H9 (cell line): Measurements from ENCODE around the gene AKT1. TPM values are rescaled to one million over a fixed set of nuclear protein-coding genes. Genes with fewer than 3 reads are reported as not detected.

Source experiments
- DNase-seq: peaks from one replicate; pipeline ENCODE4 v3.0.0-alpha.2; 2017
- H2AFZ ChIP-seq: one replicate; pipeline ENCODE4 v1.6.1; 2013; ENCODE audit warnings: mild to moderate bottlenecking, low read length, control low read depth, moderate library complexity
- H2AK5ac ChIP-seq: 2 replicates; pipeline ENCODE4 v1.6.1; 2013; ENCODE audit warnings: low read length, control low read depth, mixed read lengths; ENCODE audit not compliant: insufficient read length
- H2BK120ac ChIP-seq: one replicate; pipeline ENCODE4 v1.6.1; 2013; ENCODE audit warnings: low read depth, mild to moderate bottlenecking, low read length, control low read depth, inconsistent platforms; ENCODE audit not compliant: poor library complexity, severe bottlenecking
- H2BK12ac ChIP-seq: 2 replicates; pipeline ENCODE4 v1.6.1; 2013; ENCODE audit warnings: low read length, control low read depth, mixed read lengths, low read depth; ENCODE audit not compliant: insufficient read length
- H2BK15ac ChIP-seq: 2 replicates; pipeline ENCODE4 v1.6.1; 2013; ENCODE audit warnings: low read depth, low read length, control low read depth
- H2BK20ac ChIP-seq: one replicate; pipeline ENCODE4 v1.6.1; 2013; ENCODE audit warnings: low read depth, mild to moderate bottlenecking, low read length, control low read depth, inconsistent platforms; ENCODE audit not compliant: poor library complexity, severe bottlenecking
- H2BK5ac ChIP-seq: 2 replicates; pipeline ENCODE4 v1.6.1; 2013; ENCODE audit warnings: low read length, control low read depth, mixed read lengths; ENCODE audit not compliant: insufficient read length
- H3K14ac ChIP-seq: 2 replicates; pipeline ENCODE4 v1.6.1; 2013; ENCODE audit warnings: low read length, control low read depth; ENCODE audit not compliant: insufficient read depth
- H3K18ac ChIP-seq: 2 replicates; pipeline ENCODE4 v1.6.1; 2013; ENCODE audit warnings: low read depth, mild to moderate bottlenecking, mixed read lengths, low read length, control low read depth; ENCODE audit not compliant: insufficient read length
- H3K23ac ChIP-seq: 2 replicates; pipeline ENCODE4 v1.6.1; 2013; ENCODE audit warnings: low read length, control low read depth, mixed read lengths, low read depth; ENCODE audit not compliant: insufficient read length
- H3K23me2 ChIP-seq: 2 replicates; pipeline ENCODE4 v1.6.1; 2013; ENCODE audit warnings: low read depth, mild to moderate bottlenecking, mixed read lengths, low read length, control low read depth; ENCODE audit not compliant: insufficient read length, poor library complexity, severe bottlenecking
- H3K27ac ChIP-seq: 2 replicates; pipeline ENCODE4 v1.5.1; 2013; ENCODE audit warnings: low read length, control low read depth, mixed read lengths, low read depth; ENCODE audit not compliant: insufficient read length
- H3K27me3 ChIP-seq: 2 replicates; pipeline ENCODE4 v1.6.1; 2013; ENCODE audit warnings: low read length, control low read depth, inconsistent platforms; ENCODE audit not compliant: insufficient read depth
- H3K4ac ChIP-seq: 2 replicates; pipeline ENCODE4 v1.6.1; 2013; ENCODE audit warnings: low read depth, mild to moderate bottlenecking, control low read depth, inconsistent platforms, low read length, moderate library complexity
- H3K4me1 ChIP-seq: 2 replicates; pipeline ENCODE4 v1.6.1; 2013; ENCODE audit warnings: low read length, control low read depth, inconsistent platforms; ENCODE audit not compliant: insufficient read depth
- H3K4me2 ChIP-seq: 2 replicates; pipeline ENCODE4 v1.6.1; 2013; ENCODE audit warnings: low read length, control low read depth, mixed read lengths; ENCODE audit not compliant: insufficient read length, insufficient read depth
- H3K56ac ChIP-seq: 2 replicates; pipeline ENCODE4 v1.6.1; 2013; ENCODE audit warnings: low read depth, mild to moderate bottlenecking, mixed read lengths, low read length, control low read depth; ENCODE audit not compliant: insufficient read length
- H3K79me1 ChIP-seq: 2 replicates; pipeline ENCODE4 v1.6.1; 2013; ENCODE audit warnings: low read depth, mild to moderate bottlenecking, moderate library complexity, low read length, control low read depth, inconsistent platforms; ENCODE audit not compliant: insufficient read depth, poor library complexity, severe bottlenecking
- H3K79me2 ChIP-seq: 2 replicates; pipeline ENCODE4 v1.6.1; 2013; ENCODE audit warnings: low read length, control low read depth, inconsistent platforms; ENCODE audit not compliant: insufficient read depth
- H3K9ac ChIP-seq: 2 replicates; pipeline ENCODE4 v1.6.1; 2013; ENCODE audit warnings: low read length, control low read depth, mixed read lengths; ENCODE audit not compliant: insufficient read length; ENCODE audit errors: extremely low read depth
- H3K9me3 ChIP-seq: one replicate; pipeline ENCODE4 v1.6.1; 2013; ENCODE audit warnings: low read depth, low read length, inconsistent platforms; ENCODE audit not compliant: control insufficient read depth
- H3T11ph ChIP-seq: one replicate; pipeline ENCODE4 v1.6.1; 2013; ENCODE audit warnings: mild to moderate bottlenecking, low read length, control low read depth, inconsistent platforms
- H4K20me1 ChIP-seq: one replicate; pipeline ENCODE4 v1.6.1; 2013; ENCODE audit not compliant: control insufficient read depth, insufficient read length, insufficient read depth
- H4K5ac ChIP-seq: 2 replicates; pipeline ENCODE4 v1.6.1; 2013; ENCODE audit warnings: low read depth, mild to moderate bottlenecking, mixed read lengths, low read length, control low read depth; ENCODE audit not compliant: insufficient read length
- H4K8ac ChIP-seq: replicated peaks from 2 replicates; pipeline ENCODE4 v1.6.1; 2013; ENCODE audit warnings: low read length, control low read depth, mixed read lengths, low read depth; ENCODE audit not compliant: insufficient read length
- H4K91ac ChIP-seq: 2 replicates; pipeline ENCODE4 v1.6.1; 2013; ENCODE audit warnings: low read depth, mild to moderate bottlenecking, moderate library complexity, mixed read lengths, low read length, control low read depth; ENCODE audit not compliant: insufficient read length
- H3K27ac Mint-ChIP-seq, 3 experiments: 2 replicates in 2 of 3; 3 replicates in 1 of 3; pipeline ENCODE4 v1.8.0; 2020 to 2021; ENCODE audit warnings: mixed read lengths in 3 of 3, mild to moderate bottlenecking in 1 of 3, moderate library complexity in 1 of 3
- H3K27me3 Mint-ChIP-seq: 2 replicates; pipeline ENCODE4 v1.8.0; 2021; ENCODE audit warnings: low read depth, mild to moderate bottlenecking, moderate library complexity, mixed read lengths
- H3K36me3 Mint-ChIP-seq, 3 experiments: 2 replicates in 2 of 3; 3 replicates in 1 of 3; pipeline ENCODE4 v1.8.0; 2020 to 2021; ENCODE audit warnings: low read depth in 3 of 3, mixed read lengths in 3 of 3; ENCODE audit not compliant: insufficient read depth in 1 of 3
- H3K4me1 Mint-ChIP-seq, 2 experiments: 2 replicates each; pipeline ENCODE4 v1.8.0; 2020; ENCODE audit warnings: mixed read lengths in 2 of 2
- H3K4me3 Mint-ChIP-seq, 2 experiments: 2 replicates in 1 of 2; 3 replicates in 1 of 2; pipeline ENCODE4 v1.8.0; 2020 to 2021; ENCODE audit warnings: mild to moderate bottlenecking in 2 of 2, mixed read lengths in 2 of 2, moderate library complexity in 1 of 2
- H3K9me3 Mint-ChIP-seq, 2 experiments: 2 replicates in 1 of 2; 3 replicates in 1 of 2; pipeline ENCODE4 v1.8.0; 2020; ENCODE audit warnings: mild to moderate bottlenecking in 2 of 2, mixed read lengths in 2 of 2, moderate library complexity in 1 of 2
- WGBS: extraction: QIAGEN DNeasy Blood & Tissue Kit; methylation state at CpG from one replicate; pipeline ENCODE4 v1.1.7; 2013; ENCODE audit warnings: missing lambda C conversion rate, low lambda C conversion rate, mixed read lengths; ENCODE audit not compliant: insufficient read length; ENCODE audit errors: extremely low coverage; 5-methylcytosine and 5-hydroxymethylcytosine counted together
- total RNA-seq: library from RNA; stranded (reverse); gene quantifications from 2 replicates; pipeline ENCODE4 v1.2.1, GENCODE V29; 2021
- TF ChIP-seq, protein P1 (sequence below): fragments of 200-600 bp; sonication (generic); conservative IDR thresholded peaks from 3 replicates; pipeline ENCODE4 v1.8.0; 2021; ENCODE audit warnings: antibody characterized with exemption, mild to moderate bottlenecking

Gene AKT1
- total RNA-seq, 1 experiment from 2014 or later, result 101 TPM

DNA sequence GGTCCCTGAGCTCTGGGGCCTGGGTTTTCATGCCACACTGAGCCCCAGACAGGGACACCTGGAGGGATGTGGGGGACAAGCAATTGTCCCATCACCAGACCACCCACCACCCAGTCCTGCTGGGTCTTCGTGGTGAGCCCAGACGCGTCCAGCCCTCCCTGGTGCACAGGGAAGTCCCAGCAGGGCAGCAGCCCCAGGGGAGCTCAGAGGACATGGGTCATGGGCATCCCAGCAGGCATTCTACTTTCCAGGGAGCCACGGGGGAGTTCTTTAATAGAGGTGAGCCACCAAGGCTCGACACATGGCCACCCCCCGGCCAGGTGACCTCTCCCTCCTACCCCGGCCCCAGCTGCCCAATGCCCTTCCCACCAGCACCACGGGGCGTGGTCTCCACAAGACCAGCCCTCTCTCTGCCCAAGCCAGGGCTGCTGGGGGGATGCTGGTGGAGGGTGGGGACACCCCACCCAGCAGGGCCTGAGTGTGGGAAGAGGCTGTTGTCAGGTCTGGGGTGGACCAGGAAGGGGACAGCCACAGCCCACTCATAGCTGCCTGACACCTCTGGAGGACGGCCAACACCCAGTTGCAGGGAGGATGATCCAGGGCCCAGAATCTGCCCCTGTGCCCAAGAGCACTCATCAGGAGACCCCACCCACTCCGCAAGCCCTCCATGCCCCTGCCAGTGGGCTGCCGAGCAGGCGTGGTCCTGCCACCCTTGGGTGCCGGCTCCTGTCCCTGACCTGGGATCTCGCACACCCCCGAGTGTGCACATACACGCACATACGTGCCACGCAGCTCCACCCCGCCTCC is 14.1 kb downstream of the AKT1 start:
- no CpG with 5 or more reads among the region's 20 CpGs for WGBS
- Histone ChIP-seq H4K8ac (no peak overlapping the region), H4K20me1 (no peaks in the 10 kb centered on the region), H4K91ac (no peak overlapping the region), H3K23me2 (no peaks in the 10 kb centered on the region), H2BK5ac (no peak overlapping the region), H4K5ac (no peak overlapping the region), H3K4me1 (no peaks in the 10 kb centered on the region), H3K4me2 (no peak overlapping the region), H3K79me1 (no peaks in the 10 kb centered on the region), H3T11ph (no peak overlapping the region), H2BK20ac (no peak overlapping the region), H3K56ac (no peak overlapping the region), H3K9ac (no peak overlapping the region), H2BK12ac (no peak overlapping the region), H2AFZ (no peak overlapping the region), H2AK5ac (no peak overlapping the region), H3K79me2 (no peaks in the 10 kb centered on the region), H3K27ac (no peak overlapping the region), H3K14ac (no peak overlapping the region), H2BK15ac (no peak overlapping the region), H3K4ac (no peak overlapping the region), H3K18ac (no peak overlapping the region), H2BK120ac (no peak overlapping the region), H3K27me3 (no peaks in the 10 kb centered on the region), H3K9me3 (no peaks in the 10 kb centered on the region), H3K23ac (no peak overlapping the region)
- no peaks in the 10 kb centered on the region for H3K9me3 Mint-ChIP-seq
- no peak overlapping the region for H3K4me3 Mint-ChIP-seq
- no peaks in the 10 kb centered on the region for H3K4me1 Mint-ChIP-seq
- no peak overlapping the region for H3K27ac Mint-ChIP-seq
- H3K27me3 Mint-ChIP-seq, result no peaks in the 10 kb centered on the region
- DNase-seq, result no peak
- peaks cover 2 to 9% (median 4%) of the 10 kb centered on the region in 3 experiments; a peak in 4 of 7 replicates for H3K36me3 Mint-ChIP-seq
- TF ChIP-seq, protein P1, sequence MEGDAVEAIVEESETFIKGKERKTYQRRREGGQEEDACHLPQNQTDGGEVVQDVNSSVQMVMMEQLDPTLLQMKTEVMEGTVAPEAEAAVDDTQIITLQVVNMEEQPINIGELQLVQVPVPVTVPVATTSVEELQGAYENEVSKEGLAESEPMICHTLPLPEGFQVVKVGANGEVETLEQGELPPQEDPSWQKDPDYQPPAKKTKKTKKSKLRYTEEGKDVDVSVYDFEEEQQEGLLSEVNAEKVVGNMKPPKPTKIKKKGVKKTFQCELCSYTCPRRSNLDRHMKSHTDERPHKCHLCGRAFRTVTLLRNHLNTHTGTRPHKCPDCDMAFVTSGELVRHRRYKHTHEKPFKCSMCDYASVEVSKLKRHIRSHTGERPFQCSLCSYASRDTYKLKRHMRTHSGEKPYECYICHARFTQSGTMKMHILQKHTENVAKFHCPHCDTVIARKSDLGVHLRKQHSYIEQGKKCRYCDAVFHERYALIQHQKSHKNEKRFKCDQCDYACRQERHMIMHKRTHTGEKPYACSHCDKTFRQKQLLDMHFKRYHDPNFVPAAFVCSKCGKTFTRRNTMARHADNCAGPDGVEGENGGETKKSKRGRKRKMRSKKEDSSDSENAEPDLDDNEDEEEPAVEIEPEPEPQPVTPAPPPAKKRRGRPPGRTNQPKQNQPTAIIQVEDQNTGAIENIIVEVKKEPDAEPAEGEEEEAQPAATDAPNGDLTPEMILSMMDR, result no peak
